Tibial artery (tissue), 4 donors: ENCODE measurements around the gene WDR6.

Experiments
- DNase-seq, 2 donors: peaks; one replicate each; pipeline ENCODE4 v3.0.0-alpha.2; 2019
- H3K27ac ChIP-seq, 2 donors: fragments of 200-600 bp; sonication (generic) in 1 of 2; 1 replicate in 1 of 2; 2 replicates in 1 of 2; pipeline ENCODE4 v1.5.1; 2018 to 2019; ENCODE audit warnings: mild to moderate bottlenecking in 1 of 2
- H3K27me3 ChIP-seq, 2 donors: fragments of 200-600 bp; sonication (generic) in 1 of 2; one replicate each; pipeline versions ENCODE4 v1.5.1 to v1.6.0; 2016 to 2019
- H3K36me3 ChIP-seq, 3 donors: fragments of 200-600 bp; sonication (generic) in 2 of 3; one replicate each; pipeline ENCODE4 v1.5.1; 2016 to 2019; ENCODE audit warnings: mild to moderate bottlenecking in 2 of 3
- H3K4me1 ChIP-seq, 4 donors: fragments of 200-600 bp; sonication (generic) in 2 of 4; 1 replicate in 3 of 4; 2 replicates in 1 of 4; pipeline ENCODE4 v1.5.1; 2016 to 2019
- H3K4me3 ChIP-seq, 2 donors: fragments of 200-600 bp; sonication (generic) in 1 of 2; 1 replicate in 1 of 2; 2 replicates in 1 of 2; pipeline ENCODE4 v1.5.1; 2018 to 2019; ENCODE audit warnings: mild to moderate bottlenecking in 2 of 2
- H3K9me3 ChIP-seq, 3 donors: fragments of 200-600 bp; sonication (generic) in 1 of 3; one replicate each; pipeline ENCODE4 v1.5.1; 2016 to 2019
- CTCF ChIP-seq, 2 experiments: fragments of 200-600 bp in 1 of 2; fragments of 450-650 bp in 1 of 2; IDR thresholded peaks; one replicate each; pipeline ENCODE4 v1.5.1; 2017 to 2019; ENCODE audit warnings: antibody characterized with exemption in 2 of 2, mild to moderate bottlenecking in 1 of 2, moderate library complexity in 1 of 2
- intact Hi-C: fragments of 100-400 bp; cut with DNase I; formaldehyde crosslinking; loops from one replicate; pipeline ENCODE4 v1.15.0; 2023; ENCODE audit warnings: low total_unique reads

The WDR6 gene

GRCh38 chr3:49013113-49013737 lies 6.0 kb downstream of the WDR6 start:
- Histone ChIP-seq H3K36me3 (peaks cover 18 to 69% (median 37%) of the 10 kb centered on the region in 3 donors), H3K27me3 (no peaks in the 10 kb centered on the region), H3K27ac (no peak overlapping the region), H3K4me1 (peaks cover 0 to 35% (median 18%) of the 10 kb centered on the region in 4 donors), H3K9me3 (no peaks in the 10 kb centered on the region), H3K4me3 (no peak overlapping the region)
- no peak for DNase-seq
- TF ChIP-seq CTCF (IDR thresholded peaks at IDR 0.05): no peak
- intact Hi-C loops: no loop called here

DNA sequence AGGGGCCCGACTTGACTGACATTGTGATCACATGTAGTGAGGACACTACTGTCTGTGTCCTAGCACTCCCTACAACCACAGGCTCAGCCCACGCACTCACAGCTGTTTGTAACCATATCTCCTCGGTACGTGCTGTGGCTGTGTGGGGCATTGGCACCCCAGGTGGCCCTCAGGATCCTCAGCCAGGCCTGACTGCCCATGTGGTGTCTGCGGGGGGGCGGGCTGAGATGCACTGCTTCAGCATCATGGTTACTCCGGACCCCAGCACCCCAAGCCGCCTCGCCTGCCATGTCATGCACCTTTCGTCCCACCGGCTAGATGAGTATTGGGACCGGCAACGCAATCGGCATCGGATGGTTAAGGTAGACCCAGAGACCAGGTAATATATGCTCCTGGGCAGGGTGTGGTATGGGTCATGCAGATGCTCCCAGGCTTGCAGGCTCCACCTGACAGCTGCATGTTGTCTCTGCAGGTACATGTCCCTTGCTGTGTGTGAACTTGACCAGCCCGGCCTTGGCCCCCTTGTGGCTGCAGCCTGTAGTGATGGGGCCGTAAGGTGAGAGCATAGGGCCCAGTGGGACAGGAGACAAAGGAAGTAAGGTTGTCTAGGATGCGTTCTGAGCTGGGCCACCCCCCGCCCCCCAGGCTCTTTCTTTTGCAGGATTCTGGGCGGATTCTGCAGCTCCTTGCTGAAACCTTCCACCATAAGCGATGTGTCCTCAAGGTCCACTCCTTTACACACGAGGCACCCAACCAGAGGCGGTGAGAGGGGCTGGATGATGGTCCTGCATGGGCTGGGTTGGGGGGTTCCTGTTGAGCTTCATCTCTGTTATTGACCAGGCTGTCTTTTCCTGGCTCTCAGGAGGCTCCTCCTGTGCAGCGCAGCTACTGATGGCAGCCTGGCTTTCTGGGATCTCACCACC lies 6.8 kb downstream of the WDR6 start:
- intact Hi-C loops: no loop called here
- H3K27me3 ChIP-seq: no peaks in the 10 kb centered on the region
- H3K27ac ChIP-seq: no peak overlapping the region
- peaks cover 18 to 65% (median 37%) of the 10 kb centered on the region in 3 donors for H3K36me3 ChIP-seq
- peaks cover 0 to 33% (median 16%) of the 10 kb centered on the region in 4 donors for H3K4me1 ChIP-seq
- H3K4me3 ChIP-seq: no peak overlapping the region
- no peak for DNase-seq
- peak; percentile 37 to 41 for TF ChIP-seq CTCF (IDR thresholded peaks at IDR 0.05)
- H3K9me3 ChIP-seq: no peaks in the 10 kb centered on the region

DNA sequence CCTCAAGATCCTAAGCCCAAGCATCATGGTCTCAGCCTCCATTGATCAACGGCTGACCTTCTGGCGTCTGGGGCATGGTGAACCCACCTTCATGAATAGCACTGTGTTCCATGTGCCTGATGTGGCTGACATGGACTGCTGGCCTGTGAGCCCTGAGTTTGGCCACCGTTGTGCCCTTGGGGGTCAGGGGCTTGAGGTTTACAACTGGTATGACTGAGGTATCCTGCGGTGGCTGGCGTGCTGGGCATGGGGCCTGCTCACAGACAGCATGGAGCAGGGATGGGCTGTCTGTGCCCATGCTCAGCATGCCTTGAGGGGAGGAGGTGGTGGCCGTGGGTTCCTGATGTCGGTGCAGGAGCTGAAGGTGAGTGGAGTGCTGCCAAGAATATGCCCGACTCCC lies 7.9 kb downstream of the WDR6 start:
- Histone ChIP-seq H3K36me3 (peaks cover 18 to 61% (median 37%) of the 10 kb centered on the region in 3 donors), H3K4me1 (peaks cover 0 to 42% (median 26%) of the 10 kb centered on the region in 4 donors), H3K27me3 (no peaks in the 10 kb centered on the region), H3K4me3 (no peak overlapping the region), H3K9me3 (no peaks in the 10 kb centered on the region), H3K27ac (no peak overlapping the region)
- intact Hi-C loops: no loop called here
- TF ChIP-seq CTCF (IDR thresholded peaks at IDR 0.05): no peak
- DNase-seq: no peak

DNA sequence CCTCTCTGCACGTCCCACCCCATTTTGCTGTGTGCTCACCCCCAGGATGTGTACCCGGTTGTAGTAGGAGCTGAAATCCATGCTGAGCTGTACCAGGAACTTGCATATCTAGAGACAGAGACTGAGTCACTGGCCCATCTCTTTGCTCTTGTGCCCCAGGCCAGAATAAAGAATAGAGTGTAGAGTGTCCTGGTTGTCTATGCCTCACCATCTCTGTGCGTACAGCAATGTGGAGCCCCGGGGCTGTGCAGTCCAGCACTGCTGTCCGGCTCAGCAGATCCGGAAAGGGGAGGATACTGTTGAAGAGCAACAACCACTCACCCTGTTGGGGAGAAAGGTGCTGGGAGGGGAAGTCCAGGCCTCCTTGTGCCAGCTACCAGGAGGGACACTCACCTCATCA lies 8.6 kb downstream of the WDR6 start:
- H3K4me1 ChIP-seq: peaks cover 0 to 49% (median 33%) of the 10 kb centered on the region in 4 donors
- no peak overlapping the region for H3K4me3 ChIP-seq
- TF ChIP-seq CTCF (IDR thresholded peaks at IDR 0.05): no peak
- H3K27ac ChIP-seq: no peak overlapping the region
- H3K36me3 ChIP-seq: peaks cover 18 to 61% (median 37%) of the 10 kb centered on the region in 3 donors
- intact Hi-C loops: no loop called here
- no peak for DNase-seq
- no peaks in the 10 kb centered on the region for H3K27me3 ChIP-seq
- no peaks in the 10 kb centered on the region for H3K9me3 ChIP-seq

GRCh38 chr3:49016414-49017228 lies 9.4 kb downstream of the WDR6 start:
- H3K4me3 ChIP-seq: no peak overlapping the region
- peaks cover 18 to 56% (median 37%) of the 10 kb centered on the region in 3 donors for H3K36me3 ChIP-seq
- no peak for TF ChIP-seq CTCF (IDR thresholded peaks at IDR 0.05)
- H3K9me3 ChIP-seq: no peaks in the 10 kb centered on the region
- intact Hi-C loops: no loop called here
- DNase-seq: no peak
- H3K27ac ChIP-seq: peak overlapping the region in 1 of 2 donors; percentile 87
- no peaks in the 10 kb centered on the region for H3K27me3 ChIP-seq
- H3K4me1 ChIP-seq: peaks cover 0 to 49% (median 33%) of the 10 kb centered on the region in 4 donors
